K562 (cell line): ENCODE results near the gene TSHB. TPM values are rescaled to one million over a fixed set of nuclear protein-coding genes. Genes with fewer than 3 reads are reported as not detected.

Experiments used
- ATAC-seq: fragments of 200-7000 bp; cut with Tn5 transposase; 3 replicates; pipeline ENCODE4 v1.9.1; 2020; ENCODE audit warnings: moderate library complexity
- BruUV-seq: library from RNA; stranded (reverse); fragments of 400-500 nt; replicated peaks from 2 replicates; lab custom pipeline; 2021; lab: Mats Ljungman, UMichigan
- CTCF ChIA-PET: fragments of 300-600 bp; formaldehyde crosslinking; extraction: SDS; loops from one replicate; lab custom pipeline; 2021; ENCODE audit warnings: low intra/inter-chr PET ratio; lab: Yijun Ruan, JAX
- POLR2A ChIA-PET: fragments of 300-600, 350-650 bp; sonication (Branson Sonifier 250); formaldehyde crosslinking; extraction: SDS; loops from one replicate; lab custom pipeline; 2021; ENCODE audit warnings: antibody characterized with exemption, inconsistent platforms; lab: Yijun Ruan, JAX
- DNase-seq, 4 experiments: peaks; one replicate each; pipeline versions ENCODE4 v3.0.0 to v3.0.0-alpha.2; 2011 to 2018; ENCODE audit warnings: low spot score in 3 of 4, mixed read lengths in 3 of 4; ENCODE audit errors: extremely low read depth in 1 of 4
- FAIRE-seq: peaks from 2 replicates; lab custom pipeline; 2011; peaks lifted over from hg19 to GRCh38; lab: Jason Lieb, UNC
- H2AFZ ChIP-seq: 2 replicates; pipeline ENCODE4 v1.6.0; 2011; ENCODE audit warnings: low read depth, low read length, control low read depth, inconsistent platforms
- H3K27ac ChIP-seq: fragments of 200-600 bp; 3 replicates; pipeline ENCODE4 v1.8.0; 2011; ENCODE audit warnings: low read depth, mild to moderate bottlenecking, control low read depth, inconsistent platforms, low read length, moderate library complexity, mixed read lengths; ENCODE audit errors: extremely low read depth
- H3K27me3 ChIP-seq, 2 experiments: fragments of 300-600 bp in 1 of 2; 2 replicates in 1 of 2; 3 replicates in 1 of 2; pipeline versions ENCODE4 v1.6.0 to v1.8.0; 2011; ENCODE audit warnings: inconsistent platforms in 2 of 2, low read length in 2 of 2, mild to moderate bottlenecking in 1 of 2, mixed read lengths in 1 of 2, moderate library complexity in 1 of 2; ENCODE audit not compliant: control insufficient read depth in 2 of 2, insufficient read depth in 2 of 2
- H3K36me3 ChIP-seq: fragments of 300-600 bp; 3 replicates; pipeline ENCODE4 v1.8.0; 2011; ENCODE audit warnings: mild to moderate bottlenecking, low read length, inconsistent platforms; ENCODE audit not compliant: control insufficient read depth, insufficient read depth
- H3K4me1 ChIP-seq, 2 experiments: fragments of 200-600 bp in 1 of 2; replicated peaks in 1 of 2; 2 replicates in 1 of 2; 3 replicates in 1 of 2; pipeline versions ENCODE4 v1.5.1 to v1.8.0; 2011; ENCODE audit warnings: inconsistent platforms in 2 of 2, low read length in 2 of 2, mild to moderate bottlenecking in 1 of 2, mixed read lengths in 1 of 2, moderate library complexity in 1 of 2; ENCODE audit not compliant: control insufficient read depth in 2 of 2, insufficient read depth in 2 of 2
- H3K4me2 ChIP-seq: 2 replicates; pipeline ENCODE4 v1.6.1; 2011; ENCODE audit warnings: low read length, control low read depth, inconsistent platforms, mixed read lengths; ENCODE audit not compliant: insufficient read depth
- H3K4me3 ChIP-seq: fragments of 200-600 bp; sonication (generic), shearing (Covaris generic); 2 replicates; pipeline ENCODE4 v1.5.1; 2016; ENCODE audit warnings: control low read depth, inconsistent platforms
- H3K79me2 ChIP-seq: fragments of 200-600 bp; 3 replicates; pipeline ENCODE4 v1.8.0; 2011; ENCODE audit warnings: low read length, inconsistent platforms; ENCODE audit not compliant: control insufficient read depth, insufficient read depth
- H3K9ac ChIP-seq, 2 experiments: 2 replicates each; pipeline versions ENCODE4 v1.6.0 to v1.6.1; 2011; ENCODE audit warnings: low read depth in 2 of 2, low read length in 2 of 2, control low read depth in 1 of 2, inconsistent platforms in 1 of 2, mild to moderate bottlenecking in 1 of 2, mixed read lengths in 1 of 2; ENCODE audit not compliant: insufficient read depth in 1 of 2
- H3K9me1 ChIP-seq: one replicate; pipeline ENCODE4 v1.6.0; 2011; ENCODE audit warnings: inconsistent platforms, mild to moderate bottlenecking, low read length, moderate library complexity; ENCODE audit not compliant: control insufficient read depth, insufficient read depth
- H3K9me3 ChIP-seq: replicated peaks from 2 replicates; pipeline ENCODE4 v1.5.1; 2011; ENCODE audit warnings: low read depth, low read length, inconsistent platforms; ENCODE audit not compliant: control insufficient read depth, insufficient read depth
- H4K20me1 ChIP-seq: replicated peaks from 2 replicates; pipeline ENCODE4 v1.6.1; 2011; ENCODE audit warnings: low read length, inconsistent platforms, mixed read lengths; ENCODE audit not compliant: control insufficient read depth, insufficient read depth
- ETS2 ChIP-seq: IDR thresholded peaks from 2 replicates; pipeline ENCODE4 v1.6.1; 2016; ENCODE audit warnings: borderline replicate concordance, missing genetic modification characterization, mild to moderate bottlenecking, moderate library complexity, missing compliant biosample characterization; ENCODE audit not compliant: poor library complexity, severe bottlenecking
- HMG20B ChIP-seq: fragments of 250-450 bp; sonication (Bioruptor Pico); IDR thresholded peaks from 2 replicates; pipeline ENCODE4 v1.5.0; 2021; ENCODE audit warnings: mild to moderate bottlenecking
- NR2C1 ChIP-seq, 2 experiments: fragments of 450-650 bp; IDR thresholded peaks; 2 replicates each; pipeline ENCODE4 v1.6.1; 2017; ENCODE audit warnings: mild to moderate bottlenecking in 2 of 2, antibody characterized with exemption in 1 of 2, inconsistent platforms in 1 of 2, missing compliant biosample characterization in 1 of 2, missing genetic modification characterization in 1 of 2
- PHF21A ChIP-seq: fragments of 450-650 bp; IDR thresholded peaks from 2 replicates; pipeline ENCODE4 v1.6.1; 2017; ENCODE audit warnings: low read depth, borderline replicate concordance
- PPARD ChIP-seq: fragments of 250-450 bp; sonication (Bioruptor Pico); IDR thresholded peaks from 2 replicates; pipeline ENCODE4 v1.8.0; 2022; ENCODE audit warnings: inconsistent platforms, mild to moderate bottlenecking, moderate library complexity
- SIN3B ChIP-seq: fragments of 450-650 bp; IDR thresholded peaks from 2 replicates; pipeline ENCODE4 v1.6.1; 2017; ENCODE audit warnings: low read depth, mild to moderate bottlenecking, moderate library complexity
- SRSF1 ChIP-seq: fragments of 200-400 bp; formaldehyde crosslinking; IDR thresholded peaks from 2 replicates; pipeline ENCODE4 v1.6.1; 2017; ENCODE audit warnings: mild to moderate bottlenecking, low read depth, low read length, moderate library complexity
- TAF1 ChIP-seq: IDR thresholded peaks from 2 replicates; pipeline ENCODE4 v1.6.1; 2011; ENCODE audit warnings: mild to moderate bottlenecking, low read length, moderate library complexity; ENCODE audit not compliant: insufficient read depth, control insufficient read depth, severe bottlenecking; ENCODE audit errors: extremely low read depth
- TFE3 ChIP-seq: fragments of 450-650 bp; formaldehyde crosslinking; IDR thresholded peaks from 2 replicates; pipeline ENCODE4 v1.4.0; 2020; ENCODE audit warnings: mild to moderate bottlenecking, mixed read lengths
- XRCC5 ChIP-seq: fragments of 200-400 bp; formaldehyde crosslinking; IDR thresholded peaks from 2 replicates; pipeline ENCODE4 v1.6.1; 2017; ENCODE audit warnings: low read depth, mild to moderate bottlenecking, low read length
- ZC3H8 ChIP-seq: fragments of 450-650 bp; IDR thresholded peaks from 2 replicates; pipeline ENCODE4 v1.6.1; 2017
- ZKSCAN3 ChIP-seq: fragments of 250-450 bp; sonication (Bioruptor Pico); IDR thresholded peaks from 2 replicates; pipeline ENCODE4 v1.4.0; 2020
- ZNF197 ChIP-seq: fragments of 200-800 bp; sonication (Bioruptor generic); IDR thresholded peaks from 2 replicates; pipeline ENCODE4 v1.6.1; 2016; ENCODE audit warnings: low read depth, missing genetic modification characterization, missing compliant biosample characterization
- ZNF23 ChIP-seq: fragments of 250-450 bp; sonication (Bioruptor Pico); IDR thresholded peaks from 2 replicates; pipeline ENCODE4 v1.4.0; 2020; ENCODE audit warnings: mild to moderate bottlenecking
- ZNF717 ChIP-seq: fragments of 250-450 bp; sonication (Bioruptor Pico); IDR thresholded peaks from 2 replicates; pipeline ENCODE4 v1.5.0; 2021
- WGBS: fragments of 100-300 bp; shearing (Covaris generic); methylation state at CpG from one replicate; pipeline ENCODE4 v1.1.6; 2016; ENCODE audit warnings: low coverage, mixed read lengths; ENCODE audit not compliant: insufficient coverage; ENCODE audit errors: missing lambda C conversion rate; 5-methylcytosine and 5-hydroxymethylcytosine counted together
- in situ Hi-C: fragments of 300-500 bp; cut with MboI; formaldehyde crosslinking; loops from 4 replicates; pipeline ENCODE4 v1.15.0; 2018; ENCODE audit warnings: inconsistent platforms, mixed read lengths
- intact Hi-C: fragments of 100-400 bp; cut with micrococcal nuclease; formaldehyde crosslinking; loops from 2 replicates; pipeline ENCODE4 v1.14.2; 2022
- polyA plus RNA-seq, 8 experiments: library from polyadenylated mRNA; depleted of rRNA in 4 of 8; stranded (reverse) in 5 of 8; unstranded in 3 of 8; fragments of >200 nt; fragmentation: Nextera tagmentation in 2 of 8; fragmentation: Illumina TruSeq in 1 of 8; extraction: Ambion mirVana in 2 of 8; extraction: Trizol in 1 of 8; gene quantifications; 2 replicates each; pipeline versions ENCODE4 v1.2.1 to v1.2.3, GENCODE V29; 2011 to 2014; ENCODE audit warnings: inconsistent platforms in 1 of 8, missing spikeins in 1 of 8
- total RNA-seq, 7 experiments: library from RNA; depleted of rRNA in 6 of 7; stranded (reverse); fragments of >200 nt in 6 of 7; fragmentation: Illumina TruSeq in 2 of 7; extraction: Trizol in 2 of 7; gene quantifications; 2 replicates each; pipeline versions ENCODE4 v1.2.1 to v1.2.3, GENCODE V29; 2011 to 2021; ENCODE audit warnings: low replicate concordance in 1 of 7

The TSHB gene
- total and polyA plus RNA-seq, 9 of the 15 experiments (the other 6 are each of a cell fraction or from before 2014, with no cell fraction given) = not detected

GRCh38 chr1:115062542-115063004 is 32.9 kb downstream of the TSHB start:
- Histone ChIP-seq H3K27ac (no peak overlapping the region), H3K36me3 (no peaks in the 10 kb centered on the region), H3K9ac (no peak overlapping the region), H3K4me1 (no peaks in the 10 kb centered on the region), H3K9me3 (no peaks in the 10 kb centered on the region), H4K20me1 (no peaks in the 10 kb centered on the region; the same call in 1 of the 2 replicates), H3K4me3 (no peak overlapping the region), H3K79me2 (no peaks in the 10 kb centered on the region), H3K27me3 (0 out of 5 replicates have a peak, but pooled peaks cover 0 to 5% of the 10 kb centered on the region in 2 experiments), H3K9me1 (no peaks in the 10 kb centered on the region), H2AFZ (no peak overlapping the region), H3K4me2 (no peak overlapping the region)
- no peak for ATAC-seq
- no peak for DNase-seq
- intact Hi-C loops (no loop called here), in situ Hi-C loops (loop anchor here (25.0 kb wide), 1 partner anchor 1075 kb away; the partner anchor contains the start of gene OLFML3)
- no peak for FAIRE-seq
- no TSS peak for BruUV-seq
- ChIA-PET CTCF (no interaction called here), POLR2A (no interaction called here)
- under 1% methylated on average over 7 of the region's 7 CpGs for WGBS
- no peak for TF ChIP-seq TFE3 (CRISPR knock-in tag)
- no peak for TF ChIP-seq HMG20B
- TF ChIP-seq SRSF1 = no peak
- TF ChIP-seq ZC3H8 = no peak
- no peak for TF ChIP-seq ZKSCAN3
- no peak for TF ChIP-seq PPARD
- TF ChIP-seq TAF1 = no peak
- TF ChIP-seq NR2C1 (IDR thresholded peaks at IDR 0.05) = no peak
- no peak for TF ChIP-seq NR2C1 (tag; IDR thresholded peaks at IDR 0.05)
- no peak for TF ChIP-seq XRCC5
- TF ChIP-seq ETS2 (tag) = no peak
- no peak for TF ChIP-seq PHF21A
- TF ChIP-seq ZNF23 (CRISPR knock-in tag) = no peak
- no peak for TF ChIP-seq SIN3B
- TF ChIP-seq ZNF717 (CRISPR knock-in tag) = no peak
- TF ChIP-seq ZNF197 (CRISPR knock-in tag) = no peak
